Esophagus muscularis mucosa (tissue), 4 donors: ENCODE data around the gene ARSI. TPM values are rescaled to one million over a fixed set of nuclear protein-coding genes. Genes with fewer than 3 reads are reported as not detected.
"Not testable (repeated sequence)": the region's sequence is repeated elsewhere in the genome, so short reads cannot be mapped to it uniquely, and the experiment has no call there.

Source experiments
- DNase-seq: peaks from one replicate; pipeline ENCODE4 v3.0.0-alpha.2; 2017; ENCODE audit errors: extremely low spot score
- H3K27ac ChIP-seq, 4 donors: fragments of 200-600 bp; sonication (generic); replicated peaks in 1 of 4; 1 replicate in 3 of 4; 2 replicates in 1 of 4; pipeline ENCODE4 v1.5.1; 2016 to 2019; ENCODE audit warnings: mild to moderate bottlenecking in 1 of 4
- H3K27me3 ChIP-seq, 4 donors: fragments of 200-600 bp; sonication (generic); one replicate each; pipeline versions ENCODE4 v1.5.1 to v1.6.0; 2016 to 2019
- H3K36me3 ChIP-seq, 4 donors: fragments of 200-600 bp; sonication (generic); one replicate each; pipeline ENCODE4 v1.5.1; 2016 to 2019
- H3K4me1 ChIP-seq, 4 donors: fragments of 200-600 bp; sonication (generic); one replicate each; pipeline ENCODE4 v1.5.1; 2016 to 2019
- H3K4me3 ChIP-seq, 4 donors: fragments of 200-600 bp; sonication (generic); 1 replicate in 2 of 4; 2 replicates in 2 of 4; pipeline ENCODE4 v1.5.1; 2016 to 2019; ENCODE audit warnings: mild to moderate bottlenecking in 4 of 4, moderate library complexity in 1 of 4
- H3K9me3 ChIP-seq, 4 donors: fragments of 200-600 bp; sonication (generic); 1 replicate in 3 of 4; 2 replicates in 1 of 4; pipeline ENCODE4 v1.5.1; 2016 to 2019
- EP300 ChIP-seq: sonication (generic); formaldehyde crosslinking; IDR thresholded peaks from one replicate; pipeline ENCODE4 v1.6.1; 2017; ENCODE audit warnings: antibody characterized with exemption
- POLR2A ChIP-seq: fragments of 450-650 bp; IDR thresholded peaks from one replicate; pipeline ENCODE4 v1.6.1; 2017; ENCODE audit warnings: antibody characterized with exemption, moderate library complexity, mild to moderate bottlenecking, low read depth
- POLR2AphosphoS5 ChIP-seq, 2 donors: sonication (generic); formaldehyde crosslinking; IDR thresholded peaks; one replicate each; pipeline ENCODE4 v1.6.1; 2017; ENCODE audit warnings: antibody characterized with exemption in 2 of 2
- WGBS: methylation state at CpG from one replicate; pipeline ENCODE4 v1.1.5; 2018; 5-methylcytosine and 5-hydroxymethylcytosine counted together
- intact Hi-C: fragments of 100-400 bp; cut with DNase I; formaldehyde crosslinking; loops from one replicate; pipeline ENCODE4 v1.15.1; 2023
- total RNA-seq, 4 donors: library from RNA; depleted of rRNA; stranded (reverse); fragments of >200 nt; gene quantifications; one replicate each; pipeline versions ENCODE4 v1.1.0 to v1.2.1, GENCODE V29; 2016
- TF ChIP-seq, protein P1 (sequence below), 3 experiments: fragments of 200-600 bp in 2 of 3; fragments of 450-650 bp in 1 of 3; sonication (generic) in 2 of 3; IDR thresholded peaks; one replicate each; pipeline ENCODE4 v1.5.1; 2017 to 2019; ENCODE audit warnings: antibody characterized with exemption in 3 of 3, mild to moderate bottlenecking in 2 of 3, moderate library complexity in 1 of 3

The ARSI gene
- total RNA-seq, 4 donors from 2014 or later, result 5.8 to 20.6 (median 10.1) TPM

GRCh38 chr5:150249744-150250143 lies 53.0 kb downstream of the ARSI start:
- DNase-seq, result no peak
- 89% methylated on average over 5 of the region's 5 CpGs for WGBS
- intact Hi-C loops, result loop anchor here (10.0 kb wide), 1 partner anchor 105 kb away; the partner anchor contains the start of gene TCOF1
- Histone ChIP-seq H3K27ac (no peak overlapping the region), H3K9me3 (no peaks in the 10 kb centered on the region), H3K27me3 (no peaks in the 10 kb centered on the region), H3K4me1 (peaks cover 11 to 14% (median 14%) of the 10 kb centered on the region in 4 donors), H3K36me3 (no peaks in the 10 kb centered on the region), H3K4me3 (no peak overlapping the region)
- TF ChIP-seq, protein P1, sequence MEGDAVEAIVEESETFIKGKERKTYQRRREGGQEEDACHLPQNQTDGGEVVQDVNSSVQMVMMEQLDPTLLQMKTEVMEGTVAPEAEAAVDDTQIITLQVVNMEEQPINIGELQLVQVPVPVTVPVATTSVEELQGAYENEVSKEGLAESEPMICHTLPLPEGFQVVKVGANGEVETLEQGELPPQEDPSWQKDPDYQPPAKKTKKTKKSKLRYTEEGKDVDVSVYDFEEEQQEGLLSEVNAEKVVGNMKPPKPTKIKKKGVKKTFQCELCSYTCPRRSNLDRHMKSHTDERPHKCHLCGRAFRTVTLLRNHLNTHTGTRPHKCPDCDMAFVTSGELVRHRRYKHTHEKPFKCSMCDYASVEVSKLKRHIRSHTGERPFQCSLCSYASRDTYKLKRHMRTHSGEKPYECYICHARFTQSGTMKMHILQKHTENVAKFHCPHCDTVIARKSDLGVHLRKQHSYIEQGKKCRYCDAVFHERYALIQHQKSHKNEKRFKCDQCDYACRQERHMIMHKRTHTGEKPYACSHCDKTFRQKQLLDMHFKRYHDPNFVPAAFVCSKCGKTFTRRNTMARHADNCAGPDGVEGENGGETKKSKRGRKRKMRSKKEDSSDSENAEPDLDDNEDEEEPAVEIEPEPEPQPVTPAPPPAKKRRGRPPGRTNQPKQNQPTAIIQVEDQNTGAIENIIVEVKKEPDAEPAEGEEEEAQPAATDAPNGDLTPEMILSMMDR (IDR thresholded peaks at IDR 0.05), result no peak
- TF ChIP-seq POLR2AphosphoS5 (IDR thresholded peaks at IDR 0.05), result no peak
- no peak for TF ChIP-seq EP300
- TF ChIP-seq POLR2A, result no peak

GRCh38 chr5:150248946-150249345 lies 53.8 kb downstream of the ARSI start:
- H3K27me3 ChIP-seq, result no peaks in the 10 kb centered on the region
- no peak for DNase-seq
- WGBS, result 100% methylated on average over 3 of the region's 3 CpGs
- no peaks in the 10 kb centered on the region for H3K36me3 ChIP-seq
- no peaks in the 10 kb centered on the region for H3K9me3 ChIP-seq
- intact Hi-C loops, result loop anchor here (10.0 kb wide), 1 partner anchor 106 kb away; the partner anchor contains the start of gene TCOF1
- no peak overlapping the region for H3K27ac ChIP-seq
- H3K4me3 ChIP-seq, result no peak overlapping the region
- H3K4me1 ChIP-seq, result peaks cover 13 to 22% (median 21%) of the 10 kb centered on the region in 4 donors
- TF ChIP-seq, protein P1 (IDR thresholded peaks at IDR 0.05), result no peak
- TF ChIP-seq POLR2AphosphoS5 (IDR thresholded peaks at IDR 0.05) (no peak), EP300 (no peak), POLR2A (no peak)

- not testable (repeated sequence) for DNase-seq, H3K4me3 ChIP-seq, H3K27ac ChIP-seq, H3K9me3 ChIP-seq, H3K27me3 ChIP-seq, H3K36me3 ChIP-seq
- peaks cover 13 to 26% (median 21%) of the 10 kb centered on the region in 4 donors for H3K4me1 ChIP-seq
- intact Hi-C loops, result loop anchor here (10.0 kb wide), 1 partner anchor 106 kb away; the partner anchor contains the start of gene TCOF1
- 100% methylated on average over 6 of the region's 6 CpGs for WGBS
Observed at GRCh38 chr5:150248493-150248892, 54.2 kb downstream of the ARSI start.

DNA sequence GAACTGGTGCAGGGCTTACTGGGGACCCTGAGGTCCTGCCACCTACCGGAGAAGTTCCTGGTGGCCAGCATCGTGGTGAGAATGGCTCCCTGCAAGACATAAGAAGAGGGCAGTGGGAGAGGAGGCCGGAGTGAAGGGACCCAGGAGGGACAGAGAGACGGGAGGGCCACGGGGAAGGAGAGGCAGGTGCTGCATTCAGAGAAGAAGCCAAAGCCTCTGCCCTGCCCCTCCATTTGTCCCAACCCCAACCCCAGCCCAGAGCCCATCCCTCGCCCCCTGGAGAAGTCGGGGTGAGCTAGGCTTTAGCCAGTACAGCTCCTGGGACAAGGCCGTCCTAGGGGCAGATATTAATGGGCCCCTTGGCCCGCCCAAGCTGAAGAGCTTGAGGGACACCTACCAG lies 55.0 kb downstream of the ARSI start:
- peaks cover 13 to 26% (median 21%) of the 10 kb centered on the region in 4 donors for H3K4me1 ChIP-seq
- no peaks in the 10 kb centered on the region for H3K27me3 ChIP-seq
- H3K27ac ChIP-seq, result no peak overlapping the region
- TF ChIP-seq POLR2AphosphoS5 (IDR thresholded peaks at IDR 0.05), result no peak
- no peak for TF ChIP-seq POLR2A
- TF ChIP-seq, protein P1 (IDR thresholded peaks at IDR 0.05), result no peak
- TF ChIP-seq EP300, result no peak
- DNase-seq, result no peak
- 94% methylated on average over 8 of the region's 9 CpGs for WGBS
- no peaks in the 10 kb centered on the region for H3K9me3 ChIP-seq
- intact Hi-C loops, result loop anchor here (10.0 kb wide), 1 partner anchor 107 kb away; the partner anchor contains the start of gene TCOF1
- no peak overlapping the region for H3K4me3 ChIP-seq
- peaks cover 0 to 2% (median 0%) of the 10 kb centered on the region in 4 donors for H3K36me3 ChIP-seq

DNA sequence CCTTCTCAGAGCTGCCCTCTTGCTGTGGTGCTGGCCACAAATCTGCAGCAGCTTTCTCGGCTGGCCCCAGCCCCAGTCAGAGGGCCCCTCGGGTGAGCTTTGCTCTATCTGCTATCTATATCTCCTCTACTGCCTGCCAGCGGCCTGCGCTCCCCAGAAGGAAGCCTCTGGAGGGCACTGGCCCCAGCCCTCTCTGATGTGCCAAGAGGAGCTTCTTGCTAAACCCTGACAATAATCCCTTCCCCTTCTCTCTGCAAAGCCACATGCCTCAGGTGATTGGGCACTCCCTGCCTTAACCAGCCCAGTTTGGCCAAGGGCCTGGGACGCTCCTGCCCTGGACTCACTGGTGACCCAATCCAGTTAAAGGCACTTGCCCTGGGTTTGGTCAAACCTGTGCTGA lies 55.9 kb downstream of the ARSI start:
- peaks cover 0 to 3% (median 0%) of the 10 kb centered on the region in 4 donors for H3K36me3 ChIP-seq

More for the DNA sequence above, 55.9 kb downstream of the ARSI start:
- no peak overlapping the region for H3K4me3 ChIP-seq
- no peaks in the 10 kb centered on the region for H3K9me3 ChIP-seq
- DNase-seq, result no peak
- H3K27me3 ChIP-seq, result no peaks in the 10 kb centered on the region
- 73% methylated on average over 5 of the region's 5 CpGs for WGBS
- no peak overlapping the region for H3K27ac ChIP-seq
- intact Hi-C loops, result loop anchor here (10.0 kb wide), 1 partner anchor 108 kb away; the partner anchor contains the start of gene TCOF1
- peaks cover 13 to 26% (median 21%) of the 10 kb centered on the region in 4 donors for H3K4me1 ChIP-seq
- TF ChIP-seq, protein P1 (IDR thresholded peaks at IDR 0.05), result no peak
- TF ChIP-seq POLR2A (no peak), EP300 (no peak), POLR2AphosphoS5 (IDR thresholded peaks at IDR 0.05) (no peak)
